ENCODE results near the gene GPR183. TPM values are rescaled to one million over a fixed set of nuclear protein-coding genes. Genes with fewer than 3 reads are reported as not detected.

Gene GPR183
- total and polyA plus RNA-seq, 10 of the 15 experiments (the other 5 are each of a cell fraction or from before 2014, with no cell fraction given), result 134 to 669 (median 225) TPM

- TF ChIP-seq RCOR1 (conservative IDR thresholded peaks at IDR 0.05; ENCODE audit: low read depth, low read length) (no peak), JUNB (IDR thresholded peaks at IDR 0.05) (no peak), DPF2 (IDR thresholded peaks at IDR 0.05) (0 out of 2 replicates have a peak, but pooled peaks have one; percentile 17), JUND (IDR thresholded peaks at IDR 0.05; ENCODE audit: low read depth, low read length) (no peak), BHLHE40 (IDR thresholded peaks at IDR 0.05; ENCODE audit: borderline replicate concordance in 1 of 2, low read depth in 2 of 2, low read length in 1 of 2) (no peak), ESRRA (IDR thresholded peaks at IDR 0.05; ENCODE audit: low read length) (no peak), ZBTB4 (CRISPR knock-in tag; IDR thresholded peaks at IDR 0.05) (no peak), MEF2A (IDR thresholded peaks at IDR 0.05; ENCODE audit: insufficient read depth, low read depth, low read length) (no peak), HDGF (IDR thresholded peaks at IDR 0.05) (peak; percentile 81; the same call in 1 of the 2 replicates), POU2F2 (IDR thresholded peaks at IDR 0.05; ENCODE audit: borderline replicate concordance, low read depth, low read length) (peak; percentile 58; the same call in 2 of the 3 replicates), STAT1 (conservative IDR thresholded peaks at IDR 0.05) (no peak), NKRF (conservative IDR thresholded peaks at IDR 0.05) (0 out of 2 replicates have a peak, but pooled peaks have one; percentile 26), SMAD1 (IDR thresholded peaks at IDR 0.05; ENCODE audit: low read depth, partially characterized antibody) (no peak), TCF7 (IDR thresholded peaks at IDR 0.05; ENCODE audit: borderline replicate concordance) (no peak), SMAD5 (IDR thresholded peaks at IDR 0.05; ENCODE audit: low read depth) (peak; percentile 53; the same call in 1 of the 2 replicates), YBX1 (IDR thresholded peaks at IDR 0.05) (no peak), POLR2AphosphoS5 (IDR thresholded peaks at IDR 0.05; ENCODE audit: low read length) (peak; percentile 88), TCF12 (IDR thresholded peaks at IDR 0.05; ENCODE audit: low read depth, low read length) (no peak), NFIC (IDR thresholded peaks at IDR 0.05; ENCODE audit: low read depth, low read length) (no peak; the same call in 1 of the 2 replicates), SP1 (IDR thresholded peaks at IDR 0.05; ENCODE audit: low read depth, low read length) (no peak), CTCF (IDR thresholded peaks at IDR 0.05 in 2 of 3, conservative IDR thresholded peaks at IDR 0.05 in 1 of 3; ENCODE audit: control insufficient read depth in 2 of 3, extremely low read depth in 1 of 3, insufficient read depth in 1 of 3, low read depth in 3 of 3, low read length in 3 of 3) (no peak)
Measured at GRCh38 chr13:99303863-99304521, 3.2 kb downstream of the GPR183 start (continued).

Measured in GM12878 (cell line).